T-helper 17 cell (primary cell): ENCODE measurements around the gene ATOH8. TPM values are rescaled to one million over a fixed set of nuclear protein-coding genes. Genes with fewer than 3 reads are reported as not detected.
"Not testable (repeated sequence)": the region's sequence is repeated elsewhere in the genome, so short reads cannot be mapped to it uniquely, and the experiment has no call there.

Source experiments
- ATAC-seq: fragments of 150-1000 bp; cut with Tn5 transposase; 2 replicates; pipeline ENCODE4 v1.10.0; 2021; ENCODE audit warnings: mild to moderate bottlenecking, moderate library complexity
- DNase-seq, 3 donors: peaks; one replicate each; pipeline versions ENCODE4 v3.0.0 to v3.0.0-alpha.2; 2020 to 2021
- H3K9me3 ChIP-seq: one replicate; pipeline ENCODE4 v1.7.0; 2013; ENCODE audit warnings: low read length, mild to moderate bottlenecking; ENCODE audit not compliant: control insufficient read depth, poor library complexity, severe bottlenecking
- H3K27ac Mint-ChIP-seq: one replicate; pipeline ENCODE4 v1.8.0; 2022; ENCODE audit warnings: mild to moderate bottlenecking, moderate library complexity, mixed read lengths
- H3K27me3 Mint-ChIP-seq: one replicate; pipeline ENCODE4 v1.8.0; 2022; ENCODE audit warnings: mixed read lengths
- H3K36me3 Mint-ChIP-seq: one replicate; pipeline ENCODE4 v1.8.0; 2022; ENCODE audit warnings: low read depth, mixed read lengths
- H3K4me1 Mint-ChIP-seq: one replicate; pipeline ENCODE4 v1.8.0; 2022; ENCODE audit warnings: mild to moderate bottlenecking, mixed read lengths
- H3K4me3 Mint-ChIP-seq: one replicate; pipeline ENCODE4 v1.8.0; 2022; ENCODE audit warnings: mild to moderate bottlenecking, moderate library complexity, mixed read lengths
- total RNA-seq, 4 donors: library from RNA in 2 of 4; stranded (reverse) in 2 of 4; gene quantifications; one replicate each; pipeline ENCODE4 v1.2.3 and lab custom pipeline; 2022 to 2026

ATOH8 gene
- total RNA-seq, 2 donors from 2014 or later, result not detected

GRCh38 chr2:85712849-85713612, 40.8 kb upstream of the ATOH8 start:
- H3K4me1 Mint-ChIP-seq, result peaks cover 4% of the 10 kb centered on the region
- DNase-seq, result no peak
- peaks cover 25% of the 10 kb centered on the region for H3K27me3 Mint-ChIP-seq
- no peaks in the 10 kb centered on the region for H3K9me3 ChIP-seq
- no peak for ATAC-seq
- no peak overlapping the region for H3K27ac Mint-ChIP-seq
- H3K4me3 Mint-ChIP-seq, result no peak overlapping the region
- H3K36me3 Mint-ChIP-seq, result no peaks in the 10 kb centered on the region

GRCh38 chr2:85713836-85714235, 40.0 kb upstream of the ATOH8 start:
- no peak for DNase-seq

GRCh38 chr2:85714421-85714820, 39.4 kb upstream of the ATOH8 start:
- ATAC-seq, H3K27ac Mint-ChIP-seq, DNase-seq, H3K9me3 ChIP-seq, H3K36me3 Mint-ChIP-seq, H3K4me3 Mint-ChIP-seq, H3K4me1 Mint-ChIP-seq: not testable (repeated sequence)
- H3K27me3 Mint-ChIP-seq, result peaks cover 36% of the 10 kb centered on the region

More at GRCh38 chr2:85713836-85714235, 40.0 kb upstream of the ATOH8 start:
- ATAC-seq, result no peak
- no peaks in the 10 kb centered on the region for H3K9me3 ChIP-seq
- H3K4me3 Mint-ChIP-seq, result no peak overlapping the region
- H3K4me1 Mint-ChIP-seq, result peaks cover 4% of the 10 kb centered on the region
- no peak overlapping the region for H3K27ac Mint-ChIP-seq
- H3K27me3 Mint-ChIP-seq, result peaks cover 33% of the 10 kb centered on the region
- no peaks in the 10 kb centered on the region for H3K36me3 Mint-ChIP-seq

- peaks cover 36% of the 10 kb centered on the region for H3K27me3 Mint-ChIP-seq
- peaks cover 4% of the 10 kb centered on the region for H3K4me1 Mint-ChIP-seq
- H3K36me3 Mint-ChIP-seq, result no peaks in the 10 kb centered on the region
- DNase-seq (no peak), ATAC-seq (no peak)
- H3K9me3 ChIP-seq, result no peaks in the 10 kb centered on the region
- no peak overlapping the region for H3K4me3 Mint-ChIP-seq
- no peak overlapping the region for H3K27ac Mint-ChIP-seq
Observed at GRCh38 chr2:85714841-85715240, 39.0 kb upstream of the ATOH8 start.

GRCh38 chr2:85716346-85716914, 37.4 kb upstream of the ATOH8 start:
- peaks cover 27% of the 10 kb centered on the region for H3K27me3 Mint-ChIP-seq
- no peak overlapping the region for H3K4me3 Mint-ChIP-seq
- no peak for DNase-seq
- no peaks in the 10 kb centered on the region for H3K36me3 Mint-ChIP-seq
- H3K9me3 ChIP-seq, result no peaks in the 10 kb centered on the region
- no peak overlapping the region for H3K27ac Mint-ChIP-seq
- ATAC-seq, result no peak
- peaks cover 4% of the 10 kb centered on the region for H3K4me1 Mint-ChIP-seq

GRCh38 chr2:85717308-85718008, 36.3 kb upstream of the ATOH8 start:
- no peaks in the 10 kb centered on the region for H3K9me3 ChIP-seq
- Mint-ChIP-seq H3K36me3 (no peaks in the 10 kb centered on the region), H3K27me3 (peaks cover 25% of the 10 kb centered on the region), H3K4me1 (peaks cover 4% of the 10 kb centered on the region), H3K27ac (no peak overlapping the region), H3K4me3 (no peak overlapping the region)
- DNase-seq, result no peak
- no peak for ATAC-seq

- H3K4me1 Mint-ChIP-seq, result peaks cover 4% of the 10 kb centered on the region
- peaks cover 25% of the 10 kb centered on the region for H3K27me3 Mint-ChIP-seq
- H3K36me3 Mint-ChIP-seq, result no peaks in the 10 kb centered on the region
- ATAC-seq, result no peak
- no peaks in the 10 kb centered on the region for H3K9me3 ChIP-seq
- H3K27ac Mint-ChIP-seq, result no peak overlapping the region
- no peak for DNase-seq
- no peak overlapping the region for H3K4me3 Mint-ChIP-seq
Observed at GRCh38 chr2:85718009-85718391, 35.8 kb upstream of the ATOH8 start.

GRCh38 chr2:85718885-85719492, 34.8 kb upstream of the ATOH8 start:
- peaks cover 21% of the 10 kb centered on the region for H3K27me3 Mint-ChIP-seq
- H3K36me3 Mint-ChIP-seq, result no peaks in the 10 kb centered on the region
- H3K4me3 Mint-ChIP-seq, result no peak overlapping the region
- DNase-seq (no peak), ATAC-seq (no peak)
- no peaks in the 10 kb centered on the region for H3K9me3 ChIP-seq
- peaks cover 4% of the 10 kb centered on the region for H3K4me1 Mint-ChIP-seq
- no peak overlapping the region for H3K27ac Mint-ChIP-seq

GRCh38 chr2:85719609-85720240, 34.1 kb upstream of the ATOH8 start:
- H3K4me1 Mint-ChIP-seq, result peaks cover 4% of the 10 kb centered on the region
- peaks cover 24% of the 10 kb centered on the region for H3K27me3 Mint-ChIP-seq
- H3K4me3 Mint-ChIP-seq, result no peak overlapping the region
- no peak overlapping the region for H3K27ac Mint-ChIP-seq
- no peaks in the 10 kb centered on the region for H3K36me3 Mint-ChIP-seq
- no peak for ATAC-seq
- H3K9me3 ChIP-seq, result no peaks in the 10 kb centered on the region
- DNase-seq, result no peak

GRCh38 chr2:85720533-85720932, 33.3 kb upstream of the ATOH8 start:
- Mint-ChIP-seq H3K27me3 (peaks cover 32% of the 10 kb centered on the region), H3K27ac (no peak overlapping the region), H3K4me1 (peaks cover under 1% of the 10 kb centered on the region), H3K4me3 (no peak overlapping the region), H3K36me3 (peaks cover 2% of the 10 kb centered on the region)
- no peak for ATAC-seq
- H3K9me3 ChIP-seq, result no peaks in the 10 kb centered on the region
- DNase-seq, result no peak

- no peak overlapping the region for H3K4me3 Mint-ChIP-seq
- no peak overlapping the region for H3K27ac Mint-ChIP-seq
- DNase-seq (no peak), ATAC-seq (no peak)
- peaks cover 37% of the 10 kb centered on the region for H3K27me3 Mint-ChIP-seq
- H3K9me3 ChIP-seq, result no peaks in the 10 kb centered on the region
- peaks cover 3% of the 10 kb centered on the region for H3K36me3 Mint-ChIP-seq
- no peaks in the 10 kb centered on the region for H3K4me1 Mint-ChIP-seq
Observed at GRCh38 chr2:85721641-85722040, 32.1 kb upstream of the ATOH8 start.

- Mint-ChIP-seq H3K36me3 (peaks cover 3% of the 10 kb centered on the region), H3K4me3 (no peak overlapping the region), H3K27ac (no peak overlapping the region), H3K27me3 (peaks cover 34% of the 10 kb centered on the region), H3K4me1 (no peaks in the 10 kb centered on the region)
- ATAC-seq (no peak), DNase-seq (no peak)
- H3K9me3 ChIP-seq, result no peaks in the 10 kb centered on the region
Observed at GRCh38 chr2:85722519-85722918, 31.3 kb upstream of the ATOH8 start.
